ENCODE measurements around the gene TTC34.
"Not testable (repeated sequence)": the region's sequence is repeated elsewhere in the genome, so short reads cannot be mapped to it uniquely, and the experiment has no call there.

TTC34 gene

DNA sequence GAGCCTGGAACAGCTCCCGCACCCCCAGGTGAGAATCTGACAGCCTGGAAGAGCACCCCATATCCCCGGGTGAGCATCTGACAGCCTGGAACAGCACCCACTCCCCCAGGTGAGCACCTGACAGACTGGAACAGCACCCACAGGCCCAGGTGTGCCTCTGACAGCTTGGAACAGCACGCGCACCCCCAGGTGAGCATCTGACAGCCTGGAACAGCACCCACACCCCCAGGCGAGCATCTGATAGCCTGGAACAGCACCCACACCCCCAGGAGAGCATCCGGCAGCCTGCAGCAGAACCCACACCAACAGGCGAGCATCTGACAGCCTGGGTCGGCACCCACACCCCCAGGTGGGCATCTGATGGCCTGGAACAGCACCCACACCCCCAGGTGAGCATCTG, 141.7 kb downstream of the TTC34 start:
- not testable (repeated sequence) for DNase-seq

DNA sequence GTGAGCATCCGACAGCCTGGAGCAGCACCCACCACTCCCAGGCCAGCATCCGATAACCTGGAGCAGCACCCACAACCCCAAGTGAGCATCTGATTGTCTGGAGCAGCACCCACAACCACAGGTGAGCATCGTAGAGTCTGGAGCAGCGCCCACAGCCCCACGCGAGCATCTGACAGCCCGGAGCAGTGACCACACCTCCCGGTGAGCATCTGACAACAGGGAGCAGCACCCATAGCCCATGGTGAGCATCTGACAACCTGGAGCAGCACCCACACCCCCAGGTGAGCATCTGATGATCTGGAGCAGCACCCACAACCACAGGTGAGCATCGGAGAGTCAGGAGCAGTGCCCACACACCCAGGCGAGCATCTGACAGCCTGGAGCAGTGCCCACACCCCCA, 143.6 kb downstream of the TTC34 start:
- DNase-seq: not testable (repeated sequence)

DNA sequence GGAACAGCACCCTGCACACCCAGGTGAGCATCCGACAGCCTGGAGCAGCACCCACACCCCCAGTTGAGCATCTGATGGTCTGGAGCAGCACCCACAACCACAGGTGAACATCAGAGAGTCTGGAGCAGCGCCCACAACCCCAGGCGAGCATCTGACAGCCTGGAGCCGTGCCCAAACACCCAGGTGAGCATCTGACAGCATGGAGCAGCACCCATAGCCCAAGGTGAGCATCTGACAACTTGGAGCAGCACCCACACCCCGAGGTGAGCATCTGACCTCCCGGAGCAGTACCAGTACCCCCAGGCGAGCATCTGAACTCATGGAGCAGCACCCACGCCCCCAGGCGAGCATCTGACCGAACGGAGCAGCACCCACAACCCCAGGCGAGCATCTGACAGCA, 144.4 kb downstream of the TTC34 start:
- DNase-seq: not testable (repeated sequence)

DNA sequence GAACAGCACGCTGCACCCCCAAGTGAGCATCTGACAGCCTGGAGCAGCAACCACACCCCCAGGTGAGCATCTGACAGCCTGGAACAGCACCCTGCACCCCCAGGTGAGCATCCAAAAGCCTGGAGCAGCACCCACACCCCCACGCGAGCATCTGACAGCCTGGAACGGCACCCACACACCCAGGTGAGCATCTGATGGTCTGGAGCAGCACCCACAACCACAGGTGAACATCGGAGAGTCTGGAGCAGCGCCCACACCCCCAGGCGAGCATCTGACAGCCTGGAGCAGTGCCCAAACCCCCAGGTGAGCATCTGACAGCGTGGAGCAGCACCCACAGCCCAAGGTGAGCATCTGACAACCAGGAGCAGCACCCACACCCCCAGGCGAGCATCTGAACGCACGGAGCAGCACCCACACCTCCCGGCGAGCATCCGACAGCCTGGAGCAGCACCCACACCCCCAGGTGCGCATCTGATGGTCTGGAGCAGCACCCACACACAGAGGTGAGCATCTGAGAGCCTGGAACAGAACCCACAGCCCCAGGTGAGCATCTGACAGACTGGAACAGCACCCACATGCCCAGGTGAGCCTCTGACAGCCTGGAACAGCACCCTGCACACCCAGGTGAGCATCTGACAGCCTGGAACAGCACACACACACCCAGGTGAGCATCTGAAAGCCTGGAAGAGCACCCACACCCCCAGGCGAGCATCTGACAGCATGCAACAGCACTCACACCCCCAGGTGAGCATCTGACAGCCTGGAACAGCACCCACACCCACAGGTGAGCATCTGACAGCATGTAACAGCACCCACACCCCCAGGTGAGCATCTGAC, 145.7 kb downstream of the TTC34 start:
- DNase-seq: not testable (repeated sequence)

DNA sequence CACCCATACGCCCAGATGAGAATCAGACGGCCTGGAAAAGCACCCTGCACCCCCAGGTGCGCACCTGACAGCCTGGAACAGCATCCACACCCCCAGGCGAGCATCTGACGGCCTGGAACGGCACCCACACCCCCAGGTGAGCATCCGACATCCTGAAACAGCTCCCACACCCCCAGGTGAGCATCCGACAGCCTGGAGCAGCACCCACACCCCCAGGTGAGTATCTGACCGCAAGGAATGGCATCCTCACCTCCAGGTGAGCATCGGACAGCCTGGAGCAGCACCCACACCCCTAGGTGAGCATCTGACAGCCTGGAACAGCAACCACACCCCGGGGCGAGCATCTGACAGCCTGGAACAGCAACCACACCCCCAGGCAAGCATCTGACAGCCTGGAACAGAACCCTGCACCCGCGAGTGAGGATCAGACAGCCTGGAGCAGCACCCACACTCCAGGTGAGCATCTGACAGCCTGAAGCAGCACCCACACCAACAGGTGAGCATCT, 147.0 kb downstream of the TTC34 start:
- not testable (repeated sequence) for DNase-seq

DNA sequence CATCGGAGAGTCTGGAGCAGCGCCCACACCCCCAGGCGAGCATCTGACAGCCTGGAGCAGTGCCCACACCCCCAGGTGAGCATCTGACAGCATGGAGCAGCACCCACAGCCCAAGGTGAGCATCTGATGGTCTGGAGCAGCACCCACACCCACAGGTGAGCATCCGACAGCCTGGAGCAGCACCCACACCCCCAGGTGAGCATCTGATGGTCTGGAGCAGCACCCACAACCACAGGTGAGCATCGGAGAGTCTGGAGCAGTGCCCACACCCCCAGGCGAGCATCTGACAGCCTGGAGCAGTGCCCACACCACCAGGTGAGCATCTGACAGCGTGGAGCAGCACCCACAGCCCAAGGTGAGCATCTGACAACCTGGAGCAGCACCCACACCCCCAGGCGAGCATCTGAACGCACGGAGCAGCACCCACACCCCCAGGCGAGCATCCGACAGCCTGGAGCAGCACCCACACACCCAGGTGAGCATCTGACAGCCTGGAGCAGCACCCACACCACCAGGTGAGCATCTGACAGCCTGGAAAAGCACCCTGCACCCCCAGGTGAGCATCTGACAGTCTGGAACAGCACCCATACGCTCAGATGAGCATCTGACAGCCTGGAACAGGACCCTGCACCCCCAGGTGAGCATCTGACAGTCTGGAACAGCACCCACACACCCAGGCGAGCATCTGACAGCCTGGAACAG, 147.6 kb downstream of the TTC34 start:
- DNase-seq: peak in 1 of 2 donors; percentile 32

DNA sequence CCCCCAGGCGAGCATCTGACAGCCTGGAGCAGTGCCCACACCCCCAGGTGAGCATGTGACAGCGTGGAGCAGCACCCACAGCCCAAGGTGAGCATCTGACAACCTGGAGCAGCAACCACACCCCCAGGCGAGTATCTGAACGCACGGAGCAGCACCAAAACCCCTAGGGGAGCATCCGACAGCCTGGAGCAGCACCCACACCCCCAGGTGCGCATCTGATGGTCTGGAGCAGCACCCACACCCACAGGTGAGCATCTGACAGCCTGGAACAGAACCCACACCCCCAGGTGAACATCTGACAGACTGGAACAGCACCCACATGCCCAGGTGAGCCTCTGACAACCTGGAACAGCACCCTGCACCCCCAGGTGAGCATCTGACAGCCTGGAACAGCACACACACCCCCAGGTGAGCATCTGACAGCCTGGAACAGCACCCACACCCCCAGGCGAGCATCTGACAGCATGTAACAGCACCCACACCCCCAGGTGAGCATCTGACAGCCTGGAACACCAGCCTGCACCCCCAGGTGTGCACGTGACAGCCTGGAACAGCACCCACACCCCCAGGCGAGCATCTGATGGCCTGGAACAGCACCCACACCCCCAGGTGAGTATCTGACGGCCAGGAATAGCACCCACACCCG, 148.4 kb downstream of the TTC34 start:
- DNase-seq: not testable (repeated sequence)

DNA sequence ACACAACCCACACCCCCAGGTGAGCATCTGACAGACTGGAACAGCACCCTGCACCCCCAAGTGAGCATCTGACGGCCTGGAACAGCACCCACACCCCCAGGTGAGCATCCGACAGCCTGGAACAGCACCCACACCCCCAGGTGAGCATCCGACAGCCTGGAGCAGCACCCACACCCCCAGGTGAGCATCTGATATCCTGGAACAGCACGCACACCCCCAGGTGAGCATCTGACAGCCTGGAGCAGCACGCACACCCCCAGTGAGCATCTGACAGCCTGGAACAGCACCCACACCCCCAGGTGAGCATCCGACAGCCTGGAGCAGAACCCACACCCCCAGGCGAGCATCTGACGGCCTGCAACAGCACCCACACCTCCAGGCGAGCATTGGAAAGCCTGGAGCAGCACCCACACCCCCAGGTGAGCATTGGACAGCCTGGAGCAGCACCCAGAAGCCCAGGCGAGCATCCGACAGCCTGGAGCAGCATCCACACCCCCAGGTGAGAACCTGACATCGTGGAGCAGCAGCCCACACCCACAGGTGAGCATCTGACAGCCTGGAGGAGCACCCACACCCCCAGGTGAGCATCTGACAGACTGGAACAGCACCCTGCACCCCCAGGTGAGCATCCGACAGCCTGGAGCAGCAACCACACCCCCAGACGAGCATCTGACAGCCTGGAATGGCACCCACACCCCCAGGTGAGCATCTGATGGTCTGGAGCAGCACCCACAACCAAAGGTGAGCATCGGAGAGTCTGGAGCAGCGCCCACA, 149.2 kb downstream of the TTC34 start:
- not testable (repeated sequence) for DNase-seq

DNA sequence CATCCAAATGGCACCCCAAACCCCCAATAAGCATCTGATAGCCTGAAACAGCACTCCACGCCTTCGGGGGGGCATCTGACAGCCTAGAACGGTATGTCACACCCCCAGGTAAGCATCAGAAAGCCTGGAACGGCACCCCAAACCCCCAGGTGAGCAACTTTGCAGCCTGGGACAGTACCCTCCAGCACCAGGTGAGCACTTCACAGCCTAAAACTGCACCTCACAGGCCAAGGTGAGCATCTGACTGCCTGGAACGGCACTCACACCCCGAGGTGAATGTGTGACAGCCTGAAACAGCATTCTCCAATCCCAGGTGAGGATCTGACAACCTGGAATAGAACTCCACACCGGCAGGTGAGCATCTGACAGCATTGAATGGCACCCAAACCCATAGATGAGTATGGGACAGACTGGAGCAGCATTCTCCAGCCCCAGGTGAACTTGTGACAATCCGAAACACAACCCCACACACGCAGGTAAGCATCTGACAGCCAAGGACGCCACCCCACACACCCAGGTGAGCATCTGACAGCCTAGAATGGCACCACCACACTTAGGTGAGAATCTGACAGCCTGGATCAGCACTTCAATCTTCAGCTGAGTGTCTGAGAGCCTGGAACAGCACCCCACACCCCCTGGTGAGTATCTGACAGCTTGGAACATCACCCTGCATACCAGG, 150.4 kb downstream of the TTC34 start:
- no peak for DNase-seq

DNA sequence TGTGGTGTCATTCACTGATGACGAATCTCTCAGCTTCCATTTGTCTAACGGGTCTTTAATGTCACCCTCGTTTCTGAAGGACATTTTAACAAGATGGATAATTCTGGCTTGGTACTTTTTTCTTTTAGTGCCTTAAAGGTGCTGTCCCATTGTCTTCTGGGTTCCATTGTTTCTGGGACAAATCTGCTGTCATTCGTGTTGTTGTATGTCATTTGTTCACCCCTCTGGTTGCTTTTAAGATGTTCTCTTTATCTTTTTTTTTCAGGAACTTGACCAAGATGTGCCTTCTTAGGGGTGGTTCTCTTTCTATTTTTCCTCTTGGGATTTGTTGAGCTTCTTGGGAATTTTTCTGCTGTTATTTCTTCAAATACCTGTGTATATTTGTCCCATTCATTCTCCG, 154.7 kb downstream of the TTC34 start:
- no peak for DNase-seq

DNA sequence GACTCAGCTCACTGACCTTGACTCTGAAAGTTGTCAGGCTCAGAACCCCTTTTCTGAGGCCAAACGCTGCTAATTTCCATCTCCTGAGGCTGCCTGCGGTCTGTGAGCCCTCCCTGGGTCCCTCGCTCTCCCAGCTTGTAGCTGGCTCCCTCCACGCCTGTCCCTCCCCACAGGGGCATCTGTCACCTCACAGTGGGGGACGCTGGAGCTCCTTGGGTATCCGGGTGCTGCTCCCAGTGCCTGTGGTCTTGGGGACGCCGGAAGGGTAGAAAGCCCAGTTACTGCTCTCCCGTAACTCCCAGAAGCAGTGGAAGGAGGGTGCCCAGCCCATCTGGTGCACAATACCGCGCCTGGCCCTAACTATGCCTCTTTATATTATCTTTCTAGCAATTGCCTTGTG, 155.7 kb downstream of the TTC34 start:
- DNase-seq: no peak

DNA sequence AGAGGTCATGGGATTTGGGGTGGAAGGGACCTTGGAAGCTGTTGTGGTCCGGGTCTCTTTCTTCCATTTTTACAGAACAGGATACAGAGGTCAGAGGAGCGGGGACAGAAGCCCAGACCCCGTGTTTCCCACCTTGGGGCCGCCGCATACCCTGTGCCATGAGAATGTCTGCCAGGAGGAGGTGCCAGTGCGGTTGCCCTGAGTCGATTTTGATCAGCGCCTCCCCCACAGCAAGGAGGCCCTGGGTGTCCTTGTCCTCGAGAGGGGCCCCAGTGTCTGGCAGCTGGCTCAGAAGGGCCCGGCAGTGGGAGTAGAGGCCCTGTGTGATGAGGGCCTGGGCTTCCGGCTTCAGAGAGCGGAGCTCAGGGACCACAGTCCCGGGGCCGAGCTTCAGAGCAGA, 156.3 kb downstream of the TTC34 start:
- DNase-seq: no peak

DNA sequence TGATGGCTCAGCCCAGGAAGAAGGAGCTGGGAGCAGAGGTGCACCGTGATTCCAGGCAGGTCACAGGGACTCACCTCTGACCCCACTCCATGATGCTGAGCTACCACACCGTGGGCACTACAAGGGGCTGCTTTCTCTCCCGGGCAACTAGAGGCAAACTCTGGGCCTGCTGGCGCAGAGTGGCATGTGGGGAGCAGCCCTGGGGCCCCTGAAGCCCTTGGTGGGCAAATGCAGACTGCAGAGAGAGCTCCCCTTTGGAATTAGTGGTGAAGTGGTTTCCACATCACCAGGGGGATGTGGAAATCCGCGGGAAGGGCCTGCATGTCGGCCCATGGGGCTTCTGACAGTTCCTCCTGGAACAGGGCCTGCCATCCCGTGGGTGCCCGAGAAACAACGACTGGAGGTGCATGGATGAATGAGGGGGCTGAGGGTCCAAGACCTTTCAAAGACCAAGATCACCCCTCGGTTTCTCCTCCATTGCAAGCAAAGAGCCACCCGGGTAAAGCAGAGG, 156.8 kb downstream of the TTC34 start:
- DNase-seq: no peak

DNA sequence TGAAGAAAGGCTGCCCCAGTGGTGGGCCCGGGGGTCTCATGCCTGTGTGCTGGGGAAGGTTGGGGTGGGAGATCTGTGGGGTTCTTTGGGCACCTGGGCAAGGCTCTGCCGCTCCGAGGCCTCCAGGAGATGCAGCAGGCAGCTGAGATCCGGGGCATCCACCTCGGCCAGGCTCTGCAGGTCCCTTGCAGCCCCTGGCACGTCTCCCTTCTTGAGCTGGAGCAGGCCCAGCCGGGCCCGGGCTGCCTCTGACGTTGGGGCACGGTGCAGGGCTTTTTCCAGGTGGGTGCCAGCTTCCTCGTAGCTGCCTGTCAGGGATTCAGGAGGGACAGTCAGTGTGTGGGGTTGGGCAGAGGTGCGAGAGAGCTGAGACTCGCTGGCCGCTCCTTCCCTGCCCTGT, 157.3 kb downstream of the TTC34 start:
- DNase-seq: no peak

DNA sequence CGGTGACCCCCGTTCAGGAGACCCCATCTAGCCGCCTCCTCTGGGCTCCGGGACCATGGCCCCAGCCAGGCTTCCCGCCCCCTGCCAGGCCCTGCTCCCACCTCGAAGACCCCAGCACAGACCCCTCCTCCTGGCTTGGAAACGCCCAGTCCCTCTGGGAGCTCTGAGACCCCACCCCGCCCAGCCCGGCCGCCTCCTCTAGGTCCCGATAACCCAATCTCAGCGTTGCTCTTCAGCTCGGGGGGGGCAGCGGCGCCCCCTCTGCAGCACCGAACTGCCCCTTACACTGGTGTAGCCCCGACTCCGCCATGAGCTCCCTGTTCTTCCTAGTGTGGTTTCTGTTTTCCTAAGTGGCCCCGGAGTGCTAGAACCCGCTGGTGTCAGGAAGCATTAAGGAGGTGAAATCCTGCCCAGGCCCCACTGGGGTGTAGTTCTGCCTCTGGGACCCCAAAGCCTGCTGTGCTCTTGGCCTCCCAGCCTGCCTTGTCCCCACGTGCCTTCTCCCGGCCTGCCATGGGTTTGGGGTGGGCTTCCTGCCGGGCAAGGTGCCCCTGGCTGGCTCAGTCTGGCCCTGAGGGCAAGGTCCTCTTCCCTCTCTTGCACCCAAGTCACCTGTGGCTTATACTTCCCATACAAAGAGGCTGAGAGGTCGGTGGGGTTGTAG, 157.9 kb downstream of the TTC34 start:
- no peak for DNase-seq

DNA sequence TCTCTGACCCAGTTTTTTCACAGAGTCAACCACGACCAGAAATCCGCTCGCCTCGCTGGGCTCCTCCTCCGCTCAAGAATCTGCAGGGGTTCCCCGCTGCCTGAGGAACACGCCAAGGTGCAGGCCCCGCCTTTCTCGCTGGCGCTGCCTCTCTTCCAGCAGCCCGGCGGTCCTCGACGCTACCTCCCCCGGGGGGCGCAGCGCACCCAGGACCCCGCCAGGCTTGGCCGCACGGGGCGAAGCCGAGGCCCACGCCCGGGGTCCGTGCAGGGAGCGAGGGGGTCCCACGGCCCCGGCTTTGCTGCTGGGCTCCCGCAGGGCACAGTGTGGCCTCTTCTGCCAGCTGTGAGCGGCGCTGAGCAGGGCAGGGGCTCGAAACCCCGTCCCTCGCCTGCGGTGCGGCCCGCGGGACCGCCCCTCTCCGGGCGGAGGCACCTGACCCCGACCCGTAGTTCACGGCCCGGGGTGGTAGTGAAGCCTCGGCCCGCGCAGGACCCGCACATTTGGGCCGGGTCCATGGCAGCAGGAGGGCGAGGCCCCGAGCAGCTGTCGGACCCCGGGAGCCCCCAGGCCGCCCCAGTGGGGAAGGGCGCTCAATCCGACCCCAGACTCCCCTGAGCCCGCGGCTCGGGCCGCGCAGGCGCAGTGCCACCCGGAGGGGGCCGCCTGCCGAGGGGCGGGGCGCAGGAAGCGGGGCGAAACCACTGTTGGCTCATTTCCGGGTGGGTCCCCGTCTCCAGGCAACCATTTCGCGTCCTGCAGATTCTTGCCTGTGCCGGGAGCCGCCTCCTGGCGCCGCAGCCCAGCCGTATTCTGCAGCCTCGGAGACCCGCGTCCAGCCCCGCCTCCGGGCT, 158.7 kb downstream of the TTC34 start:
- DNase-seq: peak; percentile 94 to 95

DNA sequence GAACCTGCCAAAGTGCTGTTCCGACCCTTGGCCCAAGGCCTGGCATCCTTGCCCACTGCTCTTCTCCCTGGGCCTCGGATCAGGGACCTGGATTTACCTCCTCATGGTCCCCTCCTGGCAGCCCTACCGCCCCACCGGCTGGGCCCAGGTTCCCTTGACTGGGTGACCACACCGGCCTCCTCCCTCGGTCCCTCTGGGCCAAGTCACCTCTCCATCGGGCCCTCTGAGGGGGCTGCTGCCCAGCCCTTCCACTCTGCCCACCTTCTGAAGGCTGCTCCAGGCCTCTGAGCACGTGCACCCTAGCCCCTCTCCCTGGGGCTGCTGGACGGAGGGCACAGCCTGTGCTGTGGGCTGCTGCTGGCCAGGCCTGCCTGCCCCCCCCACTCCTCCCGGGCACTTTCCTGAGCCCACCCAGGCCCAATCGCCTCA, 159.3 kb downstream of the TTC34 start:
- no peak for DNase-seq

DNA sequence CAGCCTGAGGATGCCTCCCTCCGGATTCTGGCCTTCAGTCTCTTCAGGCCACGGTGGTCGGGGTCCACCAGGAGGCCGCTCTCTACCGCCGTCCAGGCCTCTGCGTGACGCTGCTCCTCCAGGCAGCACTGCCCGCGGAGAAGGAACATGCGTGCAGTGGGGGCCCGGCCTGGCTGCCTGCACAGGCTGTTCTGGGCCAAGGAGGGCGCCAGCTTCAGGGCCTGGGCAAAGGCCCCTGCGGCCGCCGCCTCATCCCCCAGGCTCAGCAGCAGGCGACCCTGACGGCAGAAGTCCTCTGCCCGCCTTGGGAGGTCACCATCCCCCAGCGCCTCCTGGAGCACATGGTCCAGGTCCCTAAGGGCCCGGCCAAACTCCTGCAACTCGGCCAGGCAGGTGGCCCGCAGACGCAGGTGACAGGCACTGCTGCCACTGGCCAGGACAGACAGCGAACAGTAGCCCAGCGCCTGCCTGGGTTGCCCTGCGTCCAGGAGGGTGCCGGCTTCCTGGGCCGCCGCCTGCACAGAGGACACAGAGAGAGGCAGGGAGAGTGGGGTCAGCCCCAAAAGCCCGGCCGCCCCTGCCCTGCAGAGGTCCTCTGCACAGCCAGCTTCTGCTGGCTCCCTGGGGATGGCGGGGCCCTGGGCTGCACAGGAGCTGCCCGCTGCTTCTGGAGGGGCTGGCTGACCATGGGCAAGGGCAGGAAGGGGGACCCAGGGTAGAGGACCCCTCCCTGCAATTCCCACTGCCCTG, 159.9 kb downstream of the TTC34 start:
- no peak for DNase-seq

DNA sequence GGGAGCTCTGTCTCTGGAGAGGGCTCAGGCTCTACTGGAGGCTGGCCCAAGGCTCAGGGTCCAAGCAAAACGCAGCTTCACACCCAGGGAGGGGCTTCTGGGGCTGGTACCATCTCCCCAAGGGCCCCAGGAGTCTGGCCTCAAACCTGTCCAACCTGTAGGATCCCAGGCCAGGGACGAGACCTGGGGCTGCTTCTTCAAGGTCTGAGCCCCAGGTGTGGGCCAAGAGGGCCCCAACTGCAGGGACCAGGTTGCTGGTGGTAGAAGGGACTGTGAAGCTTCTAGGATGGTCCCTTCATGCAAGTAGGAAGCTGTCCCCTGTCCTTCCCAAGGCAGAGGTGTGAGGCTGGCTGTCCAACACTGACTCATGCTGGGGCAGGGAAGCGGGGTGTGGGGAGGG, 160.9 kb downstream of the TTC34 start:
- DNase-seq: no peak
